ENCODE results near the gene PPM1G.

- TF ChIP-seq, protein P1, sequence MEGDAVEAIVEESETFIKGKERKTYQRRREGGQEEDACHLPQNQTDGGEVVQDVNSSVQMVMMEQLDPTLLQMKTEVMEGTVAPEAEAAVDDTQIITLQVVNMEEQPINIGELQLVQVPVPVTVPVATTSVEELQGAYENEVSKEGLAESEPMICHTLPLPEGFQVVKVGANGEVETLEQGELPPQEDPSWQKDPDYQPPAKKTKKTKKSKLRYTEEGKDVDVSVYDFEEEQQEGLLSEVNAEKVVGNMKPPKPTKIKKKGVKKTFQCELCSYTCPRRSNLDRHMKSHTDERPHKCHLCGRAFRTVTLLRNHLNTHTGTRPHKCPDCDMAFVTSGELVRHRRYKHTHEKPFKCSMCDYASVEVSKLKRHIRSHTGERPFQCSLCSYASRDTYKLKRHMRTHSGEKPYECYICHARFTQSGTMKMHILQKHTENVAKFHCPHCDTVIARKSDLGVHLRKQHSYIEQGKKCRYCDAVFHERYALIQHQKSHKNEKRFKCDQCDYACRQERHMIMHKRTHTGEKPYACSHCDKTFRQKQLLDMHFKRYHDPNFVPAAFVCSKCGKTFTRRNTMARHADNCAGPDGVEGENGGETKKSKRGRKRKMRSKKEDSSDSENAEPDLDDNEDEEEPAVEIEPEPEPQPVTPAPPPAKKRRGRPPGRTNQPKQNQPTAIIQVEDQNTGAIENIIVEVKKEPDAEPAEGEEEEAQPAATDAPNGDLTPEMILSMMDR (IDR thresholded peaks at IDR 0.05): no peak
- TF ChIP-seq POLR2A (IDR thresholded peaks at IDR 0.05): no peak
These were observed 46.5 kb downstream of the PPM1G start for GRCh38 chr2:27362678-27363420.
